KMS-11 (cell line): ENCODE measurements around the gene ADAP1.

ENCODE experiments used
- H2AFZ ChIP-seq: fragments of 200-600 bp; sonication (generic); 2 replicates; pipeline ENCODE4 v1.6.1; 2016; ENCODE audit warnings: antibody characterized with exemption, mixed run types, low read depth
- H3K27ac ChIP-seq: fragments of 200-600 bp; sonication (generic); 2 replicates; pipeline ENCODE4 v1.6.1; 2016; ENCODE audit warnings: mild to moderate bottlenecking, mixed run types
- H3K27me3 ChIP-seq: fragments of 200-600 bp; sonication (generic); 2 replicates; pipeline ENCODE4 v1.6.1; 2017; ENCODE audit warnings: mild to moderate bottlenecking, low read depth, mixed run types, moderate library complexity; ENCODE audit not compliant: insufficient read depth
- H3K36me3 ChIP-seq: fragments of 200-600 bp; sonication (generic); 2 replicates; pipeline ENCODE4 v1.6.1; 2017; ENCODE audit warnings: mild to moderate bottlenecking, mixed run types; ENCODE audit not compliant: insufficient read depth
- H3K4me1 ChIP-seq: fragments of 200-600 bp; sonication (generic); 2 replicates; pipeline ENCODE4 v1.6.1; 2016; ENCODE audit warnings: mild to moderate bottlenecking, low read depth, mixed run types; ENCODE audit not compliant: poor library complexity, severe bottlenecking
- H3K4me2 ChIP-seq: fragments of 200-600 bp; sonication (generic); 2 replicates; pipeline ENCODE4 v1.7.0; 2016; ENCODE audit warnings: mild to moderate bottlenecking, mixed run types
- H3K4me3 ChIP-seq: fragments of 200-600 bp; sonication (generic); IDR thresholded peaks from 2 replicates; pipeline ENCODE4 v1.6.1; 2017; ENCODE audit warnings: low read depth, low read length, mixed read lengths; ENCODE audit not compliant: insufficient read depth
- H3K79me2 ChIP-seq: fragments of 200-600 bp; sonication (generic); 2 replicates; pipeline ENCODE4 v1.6.1; 2016; ENCODE audit warnings: low read depth, mixed run types; ENCODE audit not compliant: insufficient read depth
- H3K9ac ChIP-seq: fragments of 200-600 bp; sonication (generic); 2 replicates; pipeline ENCODE4 v1.6.1; 2016; ENCODE audit warnings: mild to moderate bottlenecking, mixed run types
- H4K20me1 ChIP-seq: fragments of 200-600 bp; sonication (generic); 2 replicates; pipeline ENCODE4 v1.6.1; 2016; ENCODE audit warnings: mild to moderate bottlenecking, mixed run types; ENCODE audit not compliant: insufficient read depth
- TF ChIP-seq, protein P1 (sequence below): fragments of 200-600 bp; sonication (generic); conservative IDR thresholded peaks from 2 replicates; pipeline ENCODE4 v1.6.1; 2017; ENCODE audit warnings: low read depth, mild to moderate bottlenecking, antibody characterized with exemption, low read length, moderate library complexity, mixed read lengths

Gene ADAP1

DNA sequence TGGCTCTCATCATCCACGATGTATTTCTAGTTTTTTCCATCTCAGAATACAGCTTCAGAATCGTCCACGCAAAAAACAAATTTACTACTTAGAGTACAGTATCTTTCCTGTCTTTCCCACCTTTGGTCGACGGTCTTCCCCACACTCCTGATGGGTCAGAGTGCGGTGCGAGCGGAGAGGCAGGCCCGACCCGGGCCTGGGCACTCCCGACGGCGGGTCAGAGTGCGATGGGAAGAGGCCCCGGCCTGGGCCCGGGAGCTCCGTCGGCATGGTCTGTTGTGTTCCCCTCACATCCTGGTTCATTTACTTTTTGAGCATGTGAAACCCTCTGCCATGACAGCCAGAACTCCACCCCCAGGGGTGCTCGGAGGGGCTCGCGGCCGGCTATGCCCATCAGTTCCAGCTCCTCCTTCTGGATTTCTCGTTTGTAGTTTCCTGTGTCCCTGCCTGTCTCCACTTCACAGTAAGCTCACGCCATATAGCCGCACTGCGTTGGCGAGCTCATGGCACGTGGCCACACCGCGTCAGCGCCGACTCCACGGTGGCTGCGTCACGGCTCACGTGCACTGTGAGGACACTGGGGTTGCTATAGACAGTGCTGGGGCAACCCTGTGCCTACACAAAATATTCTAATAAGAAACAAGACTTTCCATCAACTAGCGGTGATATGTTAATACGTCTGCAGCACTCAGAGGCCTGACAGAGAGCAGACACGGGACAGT, 13.0 kb upstream of the ADAP1 start:
- H3K36me3 ChIP-seq, result peaks cover 6% of the 10 kb centered on the region; the same call in 1 of the 2 replicates
- no peak overlapping the region for H3K9ac ChIP-seq
- no peak overlapping the region for H2AFZ ChIP-seq
- H3K27ac ChIP-seq, result no peak overlapping the region
- H3K79me2 ChIP-seq, result peaks cover 25% of the 10 kb centered on the region
- H3K27me3 ChIP-seq, result no peaks in the 10 kb centered on the region
- H3K4me2 ChIP-seq, result no peak overlapping the region
- H3K4me3 ChIP-seq, result no peak overlapping the region
- no peaks in the 10 kb centered on the region for H4K20me1 ChIP-seq
- TF ChIP-seq, protein P1, sequence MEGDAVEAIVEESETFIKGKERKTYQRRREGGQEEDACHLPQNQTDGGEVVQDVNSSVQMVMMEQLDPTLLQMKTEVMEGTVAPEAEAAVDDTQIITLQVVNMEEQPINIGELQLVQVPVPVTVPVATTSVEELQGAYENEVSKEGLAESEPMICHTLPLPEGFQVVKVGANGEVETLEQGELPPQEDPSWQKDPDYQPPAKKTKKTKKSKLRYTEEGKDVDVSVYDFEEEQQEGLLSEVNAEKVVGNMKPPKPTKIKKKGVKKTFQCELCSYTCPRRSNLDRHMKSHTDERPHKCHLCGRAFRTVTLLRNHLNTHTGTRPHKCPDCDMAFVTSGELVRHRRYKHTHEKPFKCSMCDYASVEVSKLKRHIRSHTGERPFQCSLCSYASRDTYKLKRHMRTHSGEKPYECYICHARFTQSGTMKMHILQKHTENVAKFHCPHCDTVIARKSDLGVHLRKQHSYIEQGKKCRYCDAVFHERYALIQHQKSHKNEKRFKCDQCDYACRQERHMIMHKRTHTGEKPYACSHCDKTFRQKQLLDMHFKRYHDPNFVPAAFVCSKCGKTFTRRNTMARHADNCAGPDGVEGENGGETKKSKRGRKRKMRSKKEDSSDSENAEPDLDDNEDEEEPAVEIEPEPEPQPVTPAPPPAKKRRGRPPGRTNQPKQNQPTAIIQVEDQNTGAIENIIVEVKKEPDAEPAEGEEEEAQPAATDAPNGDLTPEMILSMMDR, result no peak
- peaks cover 22% of the 10 kb centered on the region for H3K4me1 ChIP-seq

DNA sequence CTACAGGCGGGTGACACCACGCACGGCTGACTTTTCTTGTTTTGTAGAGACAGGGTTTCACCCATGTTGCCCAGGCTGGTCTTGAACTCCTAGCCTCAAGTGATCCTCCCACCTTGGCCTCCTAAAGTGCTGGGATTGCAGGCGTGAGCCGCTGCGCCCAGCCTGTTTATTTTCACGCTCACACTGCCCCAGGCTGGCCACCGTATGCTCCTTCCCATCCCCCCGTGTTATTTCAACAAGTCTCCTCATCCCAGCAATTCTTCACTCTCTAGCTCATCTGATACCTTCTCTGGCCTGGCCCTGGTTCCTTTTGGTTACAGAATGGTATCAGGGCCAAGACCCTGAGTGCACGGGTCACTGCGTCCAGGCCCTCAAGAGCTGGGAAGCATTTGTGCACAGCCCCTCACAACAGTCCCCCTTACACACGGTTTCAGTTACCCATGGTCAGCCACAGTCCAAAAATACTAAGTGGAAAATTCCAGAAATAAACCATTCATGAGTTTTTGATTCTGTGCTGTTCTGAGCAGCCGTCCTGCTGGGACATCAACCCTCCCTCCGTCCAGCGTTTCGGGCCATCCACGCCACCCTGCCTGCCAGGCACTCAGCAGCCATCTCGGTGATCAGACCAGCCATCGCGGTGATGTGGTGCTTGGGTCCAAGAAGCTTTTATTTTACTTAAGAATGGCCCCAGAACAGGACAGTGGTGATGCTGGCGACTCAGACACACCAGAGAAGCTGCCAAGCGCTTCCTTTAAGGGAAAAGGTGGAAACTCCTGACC, 12.0 kb upstream of the ADAP1 start:
- Histone ChIP-seq H3K27me3 (no peaks in the 10 kb centered on the region), H2AFZ (no peak overlapping the region), H4K20me1 (no peaks in the 10 kb centered on the region), H3K4me3 (no peak overlapping the region), H3K9ac (no peak overlapping the region), H3K79me2 (peaks cover 15% of the 10 kb centered on the region), H3K4me2 (no peak overlapping the region), H3K36me3 (peaks cover 6% of the 10 kb centered on the region; the same call in 1 of the 2 replicates), H3K27ac (no peak overlapping the region), H3K4me1 (peaks cover 11% of the 10 kb centered on the region)
- TF ChIP-seq, protein P1, result no peak

DNA sequence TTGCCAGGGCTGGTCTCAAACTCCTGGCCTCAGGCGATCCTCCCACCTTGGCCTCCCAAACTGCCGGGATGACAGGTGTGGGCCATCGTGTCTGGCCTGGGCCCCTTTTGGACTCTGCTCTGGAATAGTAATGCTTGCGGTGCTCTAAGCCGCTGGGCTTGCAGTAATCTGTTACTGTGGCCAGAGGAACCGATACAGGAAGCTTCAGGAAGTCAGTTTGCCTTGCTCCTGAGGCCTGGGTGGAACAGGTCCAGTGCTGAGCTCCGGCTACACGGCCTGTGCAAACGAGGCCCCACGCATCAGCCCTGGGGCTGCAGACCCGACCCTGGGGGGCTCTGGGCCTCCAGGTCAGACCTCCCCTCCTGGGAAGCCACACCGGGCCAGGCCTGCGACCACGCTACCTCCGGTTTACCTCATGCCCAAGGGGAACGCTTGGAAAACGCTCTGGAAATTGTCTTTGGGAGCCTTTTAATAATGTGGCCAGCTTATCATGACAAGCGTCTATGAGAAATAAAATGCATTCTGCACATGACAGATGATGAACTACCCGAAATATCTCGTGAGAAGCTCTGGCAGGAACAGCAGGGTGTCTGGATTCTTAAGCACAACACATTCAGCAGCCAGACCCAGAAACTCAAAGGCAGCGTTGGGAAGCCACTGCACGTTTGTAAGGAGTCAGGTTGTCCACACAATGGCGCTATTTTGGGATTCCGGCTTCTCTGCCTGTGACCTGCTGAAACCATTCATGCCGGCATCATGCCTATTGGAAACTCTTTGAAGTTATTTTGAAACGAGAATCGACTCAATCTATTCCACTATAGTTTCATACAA, 10.1 kb upstream of the ADAP1 start:
- H4K20me1 ChIP-seq, result no peaks in the 10 kb centered on the region
- no peak overlapping the region for H3K9ac ChIP-seq
- H3K36me3 ChIP-seq, result peaks cover 6% of the 10 kb centered on the region; the same call in 1 of the 2 replicates
- no peak overlapping the region for H3K4me3 ChIP-seq
- TF ChIP-seq, protein P1, result no peak
- H2AFZ ChIP-seq, result no peak overlapping the region
- no peak overlapping the region for H3K27ac ChIP-seq
- peaks cover 6% of the 10 kb centered on the region; the same call in 1 of the 2 replicates for H3K27me3 ChIP-seq
- H3K4me2 ChIP-seq, result no peak overlapping the region
- no peaks in the 10 kb centered on the region for H3K79me2 ChIP-seq
- peaks cover 4% of the 10 kb centered on the region for H3K4me1 ChIP-seq
